Measurements from ENCODE around the gene C19orf85.
"Not testable (repeated sequence)": the region's sequence is repeated elsewhere in the genome, so short reads cannot be mapped to it uniquely, and the experiment has no call there.

C19orf85 gene

DNA sequence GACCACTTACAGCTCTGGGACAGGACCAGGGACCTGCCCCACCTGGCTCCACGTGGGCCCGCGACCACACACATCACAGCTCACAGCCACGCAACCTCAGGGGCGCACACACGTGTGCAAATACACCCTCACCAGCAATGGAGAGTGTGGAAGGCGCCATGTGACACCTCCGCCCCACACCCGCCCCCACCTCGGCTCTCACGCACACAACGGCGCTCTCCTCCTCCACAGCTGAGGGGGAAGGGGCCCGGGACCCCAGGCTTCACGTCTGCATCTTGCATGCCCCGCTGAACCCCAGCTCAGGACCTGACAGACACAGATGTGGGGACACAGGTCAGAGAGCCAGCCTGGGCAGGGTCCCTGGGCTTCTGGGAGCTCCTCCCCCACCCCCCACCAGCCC, 15.1 kb downstream of the C19orf85 start:
- H3K27ac ChIP-seq (ENCODE audit: low read depth, low read length): no peak overlapping the region
- no peaks in the 10 kb centered on the region for H3K79me1 ChIP-seq (ENCODE audit: low read length)
- H2BK5ac ChIP-seq (ENCODE audit: low read length): no peak overlapping the region
- H3K18ac ChIP-seq (ENCODE audit: low read length): no peak overlapping the region
- no peak overlapping the region for H3K23ac ChIP-seq (ENCODE audit: low read length)
- no peaks in the 10 kb centered on the region for H3K36me3 ChIP-seq (ENCODE audit: control insufficient read depth, insufficient read depth, low read length)
- DNase-seq: no peak
- WGBS (ENCODE audit: extremely low coverage, insufficient coverage, low lambda C conversion rate): no CpG with 5 or more reads among the region's 16 CpGs
- no peak overlapping the region for H4K8ac ChIP-seq (ENCODE audit: low read depth, low read length)
- H4K5ac ChIP-seq (ENCODE audit: low read length): no peak overlapping the region
- H3K79me2 ChIP-seq (ENCODE audit: control insufficient read depth, insufficient read depth, low read length): no peaks in the 10 kb centered on the region
- no peak overlapping the region for H3K4me2 ChIP-seq (ENCODE audit: low read length)
- H3K27me3 ChIP-seq (ENCODE audit: insufficient read depth, low read length, poor library complexity): peaks cover 28% of the 10 kb centered on the region
- H3K4ac ChIP-seq (ENCODE audit: low read depth, low read length): no peak overlapping the region
- no peak overlapping the region for H3K9ac ChIP-seq (ENCODE audit: low read length)
- H3K56ac ChIP-seq (ENCODE audit: low read length): no peak overlapping the region
- H2AK5ac ChIP-seq (ENCODE audit: low read length): no peak overlapping the region
- H3K4me1 ChIP-seq (ENCODE audit: control insufficient read depth, low read depth, low read length): no peaks in the 10 kb centered on the region
- no peak overlapping the region for H2BK15ac ChIP-seq (replicated peaks; ENCODE audit: low read depth)
- H3K4me3 ChIP-seq (ENCODE audit: low read length): no peak overlapping the region
- no peak overlapping the region for H2BK120ac ChIP-seq (ENCODE audit: low read depth, low read length)

DNA sequence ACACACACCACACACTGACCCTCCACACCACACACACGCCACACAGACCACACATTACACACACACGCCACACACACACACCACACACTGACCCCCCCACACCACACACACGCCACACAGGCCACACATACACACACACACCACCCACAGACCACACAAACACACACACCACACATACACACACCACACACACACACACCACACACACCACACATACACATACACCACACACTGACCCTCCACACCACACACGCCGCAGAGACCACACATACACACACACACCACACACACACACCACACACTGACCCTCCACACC, 16.4 kb downstream of the C19orf85 start:
- H3K23ac ChIP-seq (ENCODE audit: low read length); H3K4me1 ChIP-seq (ENCODE audit: control insufficient read depth, low read depth, low read length); H2BK15ac ChIP-seq (replicated peaks; ENCODE audit: low read depth); H2BK5ac ChIP-seq (ENCODE audit: low read length); H3K56ac ChIP-seq (ENCODE audit: low read length); H3K79me1 ChIP-seq (ENCODE audit: low read length); H2BK120ac ChIP-seq (ENCODE audit: low read depth, low read length); H3K4ac ChIP-seq (ENCODE audit: low read depth, low read length); H3K36me3 ChIP-seq (ENCODE audit: control insufficient read depth, insufficient read depth, low read length); H3K9ac ChIP-seq (ENCODE audit: low read length); H4K5ac ChIP-seq (ENCODE audit: low read length); H3K79me2 ChIP-seq (ENCODE audit: control insufficient read depth, insufficient read depth, low read length); H3K4me2 ChIP-seq (ENCODE audit: low read length); H3K18ac ChIP-seq (ENCODE audit: low read length); DNase-seq; H2AK5ac ChIP-seq (ENCODE audit: low read length); H4K8ac ChIP-seq (ENCODE audit: low read depth, low read length); H3K4me3 ChIP-seq (ENCODE audit: low read length); H3K27ac ChIP-seq (ENCODE audit: low read depth, low read length): not testable (repeated sequence)
- WGBS (ENCODE audit: extremely low coverage, insufficient coverage, low lambda C conversion rate): no CpG with 5 or more reads among the region's 5 CpGs
- H3K27me3 ChIP-seq (ENCODE audit: insufficient read depth, low read length, poor library complexity): peaks cover 38% of the 10 kb centered on the region

DNA sequence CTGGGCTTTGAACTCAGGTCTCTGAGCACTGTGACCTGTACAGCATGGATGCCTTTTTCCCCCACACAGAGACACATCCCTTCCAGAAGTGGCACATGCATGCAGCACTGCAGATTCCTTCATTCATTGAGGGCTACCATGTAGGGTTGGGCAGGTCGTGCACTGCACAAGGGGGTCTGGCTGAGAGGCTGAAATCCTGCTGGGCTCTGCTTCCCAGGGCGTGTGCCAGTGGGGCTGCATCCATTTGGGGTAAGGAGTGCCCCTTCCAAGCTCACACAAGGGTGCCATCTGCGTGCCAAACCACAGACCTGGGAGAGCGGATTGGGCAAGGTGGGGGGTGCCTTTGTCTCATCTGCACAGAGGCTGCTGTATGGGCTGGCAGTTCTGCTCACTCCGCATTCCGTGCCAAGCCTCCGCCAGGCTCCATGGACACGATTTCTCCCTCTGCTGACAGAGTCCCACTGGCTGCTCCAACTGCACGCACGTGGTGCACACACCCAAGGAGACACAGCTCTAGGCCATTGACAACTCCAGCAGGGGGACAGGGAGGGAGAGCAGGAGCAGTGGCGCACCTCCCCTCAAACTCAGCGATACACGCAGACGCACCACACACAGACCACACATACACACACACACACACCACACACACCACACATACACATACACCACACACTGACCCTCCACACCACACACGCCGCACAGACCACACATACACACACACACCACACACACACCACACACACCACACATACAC, 17.0 kb downstream of the C19orf85 start:
- Histone ChIP-seq H3K56ac (ENCODE audit: low read length) (no peak overlapping the region), H3K27ac (ENCODE audit: low read depth, low read length) (no peak overlapping the region), H3K23ac (ENCODE audit: low read length) (no peak overlapping the region), H2AK5ac (ENCODE audit: low read length) (no peak overlapping the region), H4K5ac (ENCODE audit: low read length) (no peak overlapping the region), H3K4me2 (ENCODE audit: low read length) (no peak overlapping the region), H3K79me2 (ENCODE audit: control insufficient read depth, insufficient read depth, low read length) (no peaks in the 10 kb centered on the region), H2BK5ac (ENCODE audit: low read length) (no peak overlapping the region), H3K4me3 (ENCODE audit: low read length) (no peak overlapping the region), H3K36me3 (ENCODE audit: control insufficient read depth, insufficient read depth, low read length) (no peaks in the 10 kb centered on the region), H3K18ac (ENCODE audit: low read length) (no peak overlapping the region), H3K4ac (ENCODE audit: low read depth, low read length) (no peak overlapping the region), H2BK15ac (replicated peaks; ENCODE audit: low read depth) (no peak overlapping the region), H3K79me1 (ENCODE audit: low read length) (no peaks in the 10 kb centered on the region), H3K27me3 (ENCODE audit: insufficient read depth, low read length, poor library complexity) (peaks cover 42% of the 10 kb centered on the region), H2BK120ac (ENCODE audit: low read depth, low read length) (no peak overlapping the region), H3K4me1 (ENCODE audit: control insufficient read depth, low read depth, low read length) (no peaks in the 10 kb centered on the region), H4K8ac (ENCODE audit: low read depth, low read length) (no peak overlapping the region), H3K9ac (ENCODE audit: low read length) (no peak overlapping the region)
- 100% methylated on average over 2 of the region's 16 CpGs for WGBS (ENCODE audit: extremely low coverage, insufficient coverage, low lambda C conversion rate)
- DNase-seq: peak; percentile 62

DNA sequence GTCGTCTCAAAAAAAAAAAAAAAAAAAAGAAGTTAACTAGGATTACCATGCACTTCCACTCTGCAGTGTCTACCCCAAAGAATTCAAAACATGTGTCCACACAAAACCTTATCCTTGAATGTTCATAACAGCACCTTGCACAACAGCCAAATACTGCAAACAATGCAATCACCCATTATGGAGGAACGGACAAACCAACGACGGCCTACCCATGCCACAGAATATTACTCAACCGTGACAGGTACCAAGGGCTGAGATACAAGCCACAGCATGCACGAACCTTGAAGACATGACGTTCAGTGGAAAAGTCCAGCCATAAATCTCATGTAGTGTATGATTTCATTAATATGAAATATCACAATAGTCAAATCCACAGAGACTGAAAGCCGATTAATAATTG, 18.5 kb downstream of the C19orf85 start:
- no peaks in the 10 kb centered on the region for H3K79me2 ChIP-seq (ENCODE audit: control insufficient read depth, insufficient read depth, low read length)
- no peak overlapping the region for H3K9ac ChIP-seq (ENCODE audit: low read length)
- no peak overlapping the region for H2AK5ac ChIP-seq (ENCODE audit: low read length)
- no peak overlapping the region for H3K27ac ChIP-seq (ENCODE audit: low read depth, low read length)
- no peak overlapping the region for H2BK15ac ChIP-seq (replicated peaks; ENCODE audit: low read depth)
- DNase-seq: no peak
- no peak overlapping the region for H3K4me3 ChIP-seq (ENCODE audit: low read length)
- WGBS (ENCODE audit: extremely low coverage, insufficient coverage, low lambda C conversion rate): no CpG with 5 or more reads among the region's 8 CpGs
- no peak overlapping the region for H3K23ac ChIP-seq (ENCODE audit: low read length)
- H3K4ac ChIP-seq (ENCODE audit: low read depth, low read length): no peak overlapping the region
- peaks cover 44% of the 10 kb centered on the region for H3K27me3 ChIP-seq (ENCODE audit: insufficient read depth, low read length, poor library complexity)
- H3K18ac ChIP-seq (ENCODE audit: low read length): no peak overlapping the region
- no peaks in the 10 kb centered on the region for H3K36me3 ChIP-seq (ENCODE audit: control insufficient read depth, insufficient read depth, low read length)
- no peak overlapping the region for H2BK5ac ChIP-seq (ENCODE audit: low read length)
- H2BK120ac ChIP-seq (ENCODE audit: low read depth, low read length): no peak overlapping the region
- H4K8ac ChIP-seq (ENCODE audit: low read depth, low read length): no peak overlapping the region
- H3K4me1 ChIP-seq (ENCODE audit: control insufficient read depth, low read depth, low read length): no peaks in the 10 kb centered on the region
- no peak overlapping the region for H4K5ac ChIP-seq (ENCODE audit: low read length)
- H3K56ac ChIP-seq (ENCODE audit: low read length): no peak overlapping the region
- no peak overlapping the region for H3K4me2 ChIP-seq (ENCODE audit: low read length)
- H3K79me1 ChIP-seq (ENCODE audit: low read length): no peaks in the 10 kb centered on the region

DNA sequence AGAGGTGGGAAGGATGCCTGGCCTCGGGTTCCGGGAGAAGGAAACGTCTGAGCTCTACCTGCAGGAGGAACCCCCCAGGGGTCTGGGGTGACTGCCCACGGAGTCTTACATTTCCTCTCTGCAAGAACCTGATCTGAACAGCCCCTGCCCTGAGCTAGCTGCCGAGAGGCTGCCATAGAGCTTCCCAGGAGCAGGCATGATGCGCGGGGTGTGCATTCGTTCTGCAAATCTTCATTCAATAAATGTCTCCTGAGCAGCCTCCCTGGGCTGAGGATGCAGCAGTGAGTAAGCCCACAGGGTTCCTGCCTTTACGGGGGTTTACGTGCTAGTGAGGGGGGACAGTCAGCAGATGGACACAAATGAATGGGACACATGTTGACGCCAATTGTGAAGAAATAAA, 19.9 kb downstream of the C19orf85 start:
- H3K27ac ChIP-seq (ENCODE audit: low read depth, low read length): no peak overlapping the region
- no CpG with 5 or more reads among the region's 11 CpGs for WGBS (ENCODE audit: extremely low coverage, insufficient coverage, low lambda C conversion rate)

More for the DNA sequence above, 19.9 kb downstream of the C19orf85 start:
- no peaks in the 10 kb centered on the region for H3K79me2 ChIP-seq (ENCODE audit: control insufficient read depth, insufficient read depth, low read length)
- no peak overlapping the region for H3K4ac ChIP-seq (ENCODE audit: low read depth, low read length)
- H2BK120ac ChIP-seq (ENCODE audit: low read depth, low read length): no peak overlapping the region
- no peak overlapping the region for H2BK5ac ChIP-seq (ENCODE audit: low read length)
- peaks cover 45% of the 10 kb centered on the region for H3K27me3 ChIP-seq (ENCODE audit: insufficient read depth, low read length, poor library complexity)
- H2AK5ac ChIP-seq (ENCODE audit: low read length): no peak overlapping the region
- H3K4me1 ChIP-seq (ENCODE audit: control insufficient read depth, low read depth, low read length): no peaks in the 10 kb centered on the region
- no peak overlapping the region for H3K9ac ChIP-seq (ENCODE audit: low read length)
- no peak overlapping the region for H3K56ac ChIP-seq (ENCODE audit: low read length)
- no peak overlapping the region for H4K5ac ChIP-seq (ENCODE audit: low read length)
- no peak overlapping the region for H3K4me2 ChIP-seq (ENCODE audit: low read length)
- H3K18ac ChIP-seq (ENCODE audit: low read length): no peak overlapping the region
- H3K23ac ChIP-seq (ENCODE audit: low read length): no peak overlapping the region
- no peak for DNase-seq
- no peaks in the 10 kb centered on the region for H3K36me3 ChIP-seq (ENCODE audit: control insufficient read depth, insufficient read depth, low read length)
- no peak overlapping the region for H3K4me3 ChIP-seq (ENCODE audit: low read length)
- no peaks in the 10 kb centered on the region for H3K79me1 ChIP-seq (ENCODE audit: low read length)
- no peak overlapping the region for H4K8ac ChIP-seq (ENCODE audit: low read depth, low read length)
- no peak overlapping the region for H2BK15ac ChIP-seq (replicated peaks; ENCODE audit: low read depth)
